IMR-90 (cell line): ENCODE measurements around the gene BMERB1. TPM values are rescaled to one million over a fixed set of nuclear protein-coding genes. Genes with fewer than 3 reads are reported as not detected.

Experiments used
- ATAC-seq: fragments of 200-7000 bp; cut with Tn5 transposase; 2 replicates; pipeline ENCODE4 v1.9.1; 2020; ENCODE audit warnings: low read depth, mild to moderate bottlenecking, moderate library complexity
- BruUV-seq: library from RNA; stranded (reverse); fragments of 400-500 nt; replicated peaks from 2 replicates; lab custom pipeline; 2021; lab: Mats Ljungman, UMichigan
- CTCF ChIA-PET: fragments of 300-600 bp; formaldehyde crosslinking; extraction: SDS; loops from one replicate; lab custom pipeline; 2021; ENCODE audit warnings: antibody characterized with exemption; lab: Yijun Ruan, JAX
- POLR2A ChIA-PET: fragments of 300-600 bp; sonication (Branson Sonifier 250); formaldehyde crosslinking; loops from one replicate; lab custom pipeline; 2022; ENCODE audit warnings: antibody characterized with exemption; ENCODE audit not compliant: unreplicated experiment; lab: Charles Lee
- DNase-seq: peaks from one replicate; pipeline ENCODE4 v3.0.0; 2013
- H2AFZ ChIP-seq: replicated peaks from 2 replicates; pipeline ENCODE3; 2013; ENCODE audit warnings: low read length, mild to moderate bottlenecking; ENCODE audit not compliant: poor library complexity
- H2AK5ac ChIP-seq: 2 replicates; pipeline ENCODE4 v1.6.1; 2013; ENCODE audit warnings: low read depth, low read length, inconsistent platforms
- H2AK9ac ChIP-seq: replicated peaks from 2 replicates; pipeline ENCODE3; 2013; ENCODE audit warnings: mild to moderate bottlenecking, low read depth, low read length, moderate library complexity; ENCODE audit not compliant: poor library complexity
- H2BK120ac ChIP-seq: 2 replicates; pipeline ENCODE4 v1.6.1; 2013; ENCODE audit warnings: low read depth, low read length, inconsistent platforms
- H2BK15ac ChIP-seq: 3 replicates; pipeline ENCODE4 v1.6.1; 2013; ENCODE audit warnings: low read depth, low read length, inconsistent platforms
- H2BK20ac ChIP-seq: 2 replicates; pipeline ENCODE4 v1.6.1; 2013; ENCODE audit warnings: low read depth, mild to moderate bottlenecking, inconsistent platforms, low read length, moderate library complexity
- H2BK5ac ChIP-seq: 2 replicates; pipeline ENCODE4 v1.6.1; 2013; ENCODE audit warnings: mild to moderate bottlenecking, low read depth, low read length, inconsistent platforms; ENCODE audit not compliant: poor library complexity, severe bottlenecking
- H3K14ac ChIP-seq: replicated peaks from 2 replicates; pipeline ENCODE4 v1.6.1; 2013; ENCODE audit warnings: low read depth, low read length, inconsistent platforms
- H3K18ac ChIP-seq: 2 replicates; pipeline ENCODE4 v1.6.1; 2013; ENCODE audit warnings: low read depth, low read length, control low read depth
- H3K23ac ChIP-seq: 2 replicates; pipeline ENCODE4 v1.6.1; 2013; ENCODE audit warnings: low read depth, low read length, inconsistent platforms
- H3K27ac ChIP-seq: 2 replicates; pipeline ENCODE4 v1.5.1; 2013; ENCODE audit warnings: mild to moderate bottlenecking, control low read depth, low read length; ENCODE audit not compliant: insufficient read depth
- H3K27me3 ChIP-seq: 2 replicates; pipeline ENCODE4 v1.6.1; 2013; ENCODE audit warnings: low read length; ENCODE audit not compliant: control insufficient read depth, insufficient read depth
- H3K36me3 ChIP-seq: 2 replicates; pipeline ENCODE4 v1.6.1; 2013; ENCODE audit warnings: low read length, mixed read lengths; ENCODE audit not compliant: control insufficient read depth, insufficient read depth
- H3K4ac ChIP-seq: 2 replicates; pipeline ENCODE4 v1.6.1; 2013; ENCODE audit warnings: low read depth, low read length, inconsistent platforms
- H3K4me1 ChIP-seq: 2 replicates; pipeline ENCODE4 v1.6.1; 2013; ENCODE audit warnings: low read length, mixed read lengths; ENCODE audit not compliant: control insufficient read depth, insufficient read depth
- H3K4me2 ChIP-seq: 2 replicates; pipeline ENCODE4 v1.6.1; 2013; ENCODE audit warnings: low read depth, mild to moderate bottlenecking, control low read depth, low read length, moderate library complexity
- H3K4me3 ChIP-seq: 2 replicates; pipeline ENCODE4 v1.5.1; 2013; ENCODE audit warnings: low read depth, mild to moderate bottlenecking, control low read depth, low read length, moderate library complexity; ENCODE audit not compliant: insufficient read depth
- H3K56ac ChIP-seq: 2 replicates; pipeline ENCODE4 v1.6.1; 2013; ENCODE audit warnings: low read length, inconsistent platforms; ENCODE audit not compliant: insufficient read depth; ENCODE audit errors: extremely low read depth
- H3K79me1 ChIP-seq, 2 experiments: 2 replicates each; pipeline ENCODE4 v1.6.1; 2013; ENCODE audit warnings: low read length in 2 of 2, inconsistent platforms in 1 of 2, low read depth in 1 of 2
- H3K9ac ChIP-seq: 2 replicates; pipeline ENCODE4 v1.6.1; 2013; ENCODE audit warnings: low read depth, low read length, control low read depth
- H3K9me1 ChIP-seq: 2 replicates; pipeline ENCODE4 v1.6.1; 2013; ENCODE audit warnings: low read length, inconsistent platforms; ENCODE audit not compliant: insufficient read depth
- H3K9me3 ChIP-seq: 2 replicates; pipeline ENCODE4 v1.6.1; 2013; ENCODE audit warnings: low read length; ENCODE audit not compliant: control insufficient read depth, insufficient read depth
- H4K20me1 ChIP-seq: 2 replicates; pipeline ENCODE4 v1.6.1; 2013; ENCODE audit warnings: low read length, inconsistent platforms; ENCODE audit not compliant: insufficient read depth
- H4K5ac ChIP-seq: 2 replicates; pipeline ENCODE4 v1.6.1; 2013; ENCODE audit warnings: mild to moderate bottlenecking, low read depth, low read length, control low read depth
- H4K8ac ChIP-seq, 2 experiments: 2 replicates each; pipeline ENCODE4 v1.6.1; 2013; ENCODE audit warnings: low read depth in 2 of 2, low read length in 2 of 2, control low read depth in 1 of 2, inconsistent platforms in 1 of 2
- H4K91ac ChIP-seq: 2 replicates; pipeline ENCODE4 v1.6.1; 2013; ENCODE audit warnings: low read depth, low read length, inconsistent platforms; ENCODE audit not compliant: insufficient read depth
- CHD1 ChIP-seq: IDR thresholded peaks from 2 replicates; pipeline ENCODE4 v1.6.1; 2012; ENCODE audit warnings: low read depth, low read length, improper control_type of control experiment
- NFE2L2 ChIP-seq: fragments of 150-350 bp; IDR thresholded peaks from 2 replicates; pipeline ENCODE4 v1.6.1; 2016; ENCODE audit warnings: low read depth, mild to moderate bottlenecking, low read length
- WGBS, 2 experiments: methylation state at CpG; one replicate each; pipeline versions ENCODE4 v1.1.5 to v1.1.7; 2013; ENCODE audit warnings: missing lambda C conversion rate in 2 of 2; ENCODE audit not compliant: insufficient read length in 1 of 2; ENCODE audit errors: extremely low coverage in 2 of 2; 5-methylcytosine and 5-hydroxymethylcytosine counted together
- dilution Hi-C: fragments of 300-500 bp; cut with HindIII; formaldehyde crosslinking; loops from one replicate; pipeline ENCODE4 v1.14.3; 2018; ENCODE audit warnings: low sequenced_read_pairs; ENCODE audit not compliant: unreplicated experiment
- in situ Hi-C: fragments of 300-500 bp; cut with MboI; formaldehyde crosslinking; loops from 3 replicates; pipeline ENCODE4 v1.14.3; 2019; ENCODE audit warnings: low sequenced_read_pairs, inconsistent platforms, mixed read lengths
- intact Hi-C: fragments of 100-400 bp; cut with micrococcal nuclease; formaldehyde crosslinking; loops from 2 replicates; pipeline ENCODE4 v1.10.0; 2022
- polyA plus RNA-seq, 3 experiments: library from polyadenylated mRNA; depleted of rRNA; stranded (reverse); fragments of >200 nt; gene quantifications; 2 replicates each; pipeline ENCODE4 v1.2.3, GENCODE V29; 2012; ENCODE audit warnings: low replicate concordance in 1 of 3
- total RNA-seq: library from RNA; depleted of rRNA; stranded (reverse); fragments of >200 nt; gene quantifications from 2 replicates; pipeline ENCODE4 v1.2.3, GENCODE V29; 2012
- TF ChIP-seq, protein P1 (sequence below): fragments of 150-350 bp; IDR thresholded peaks from 2 replicates; pipeline ENCODE4 v1.6.1; 2016; ENCODE audit warnings: low read depth, mild to moderate bottlenecking, low read length, moderate library complexity, borderline replicate concordance

The BMERB1 gene
- total and polyA plus RNA-seq, 2 of the 4 experiments (the other 2 are of a cell fraction): 22.6 to 32.9 TPM

DNA sequence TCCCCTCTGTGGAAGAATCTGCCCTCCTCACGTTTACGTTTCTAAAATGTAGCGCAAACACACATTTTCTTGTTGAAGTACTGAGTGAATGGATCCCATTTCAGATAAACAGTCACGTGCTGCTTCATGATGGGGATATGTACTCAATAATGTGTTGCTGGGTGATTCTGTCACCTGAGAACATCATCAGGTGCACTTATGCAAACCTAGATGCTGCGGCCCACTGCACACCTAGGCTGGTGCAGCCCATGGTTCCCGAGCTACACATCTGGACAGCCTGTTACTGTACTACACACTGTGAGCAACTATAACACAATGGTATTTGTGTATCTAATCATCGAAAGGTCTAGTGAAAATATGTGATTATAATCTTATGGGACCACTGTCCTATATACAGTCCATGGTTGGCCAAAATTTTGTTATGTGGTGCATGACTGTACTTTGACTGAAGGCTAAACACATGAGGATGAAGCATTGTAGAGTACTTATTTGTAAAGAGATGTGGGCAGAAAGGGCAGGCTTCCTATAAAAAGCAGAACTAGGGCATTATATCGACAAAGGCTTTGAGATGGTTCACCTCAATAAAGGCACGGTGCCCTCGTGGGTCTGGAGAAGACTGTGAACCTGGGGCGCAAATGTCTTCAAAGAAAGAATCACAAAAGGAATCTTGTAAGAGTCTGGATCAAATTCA is 182.2 kb downstream of the BMERB1 start:
- Histone ChIP-seq H3K4me2 (no peak overlapping the region), H4K8ac (no peak overlapping the region), H3K56ac (no peak overlapping the region), H3K23ac (no peak overlapping the region), H3K4me1 (peaks cover 9% of the 10 kb centered on the region), H2AK9ac (no peak overlapping the region), H3K79me1 (peaks cover 0 to 14% of the 10 kb centered on the region in 2 experiments; a peak in 2 of 4 replicates), H3K14ac (no peak overlapping the region), H2AFZ (no peak overlapping the region), H3K4ac (no peak overlapping the region), H4K20me1 (no peaks in the 10 kb centered on the region), H3K18ac (no peak overlapping the region), H2BK120ac (no peak overlapping the region), H3K36me3 (peaks cover 43% of the 10 kb centered on the region), H3K27ac (no peak overlapping the region), H3K9ac (no peak overlapping the region), H3K4me3 (no peak overlapping the region), H2BK15ac (no peak overlapping the region), H4K5ac (no peak overlapping the region), H3K27me3 (no peaks in the 10 kb centered on the region), H2BK20ac (no peak overlapping the region), H2BK5ac (no peak overlapping the region), H3K9me1 (peaks cover 24% of the 10 kb centered on the region), H4K91ac (no peak overlapping the region), H3K9me3 (no peaks in the 10 kb centered on the region), H2AK5ac (no peak overlapping the region)
- in situ Hi-C loops: no loop called here
- WGBS, 2 experiments: 79% methylated on average over 2 of the region's 11 CpGs; no CpG with 5 or more reads in 1 of the 2 experiments
- ATAC-seq (no peak), DNase-seq (no peak)
- POLR2A ChIA-PET: no interaction called here
- dilution Hi-C loops: no loop called here
- TF ChIP-seq NFE2L2 (no peak), CHD1 (no peak)
- TF ChIP-seq, protein P1, sequence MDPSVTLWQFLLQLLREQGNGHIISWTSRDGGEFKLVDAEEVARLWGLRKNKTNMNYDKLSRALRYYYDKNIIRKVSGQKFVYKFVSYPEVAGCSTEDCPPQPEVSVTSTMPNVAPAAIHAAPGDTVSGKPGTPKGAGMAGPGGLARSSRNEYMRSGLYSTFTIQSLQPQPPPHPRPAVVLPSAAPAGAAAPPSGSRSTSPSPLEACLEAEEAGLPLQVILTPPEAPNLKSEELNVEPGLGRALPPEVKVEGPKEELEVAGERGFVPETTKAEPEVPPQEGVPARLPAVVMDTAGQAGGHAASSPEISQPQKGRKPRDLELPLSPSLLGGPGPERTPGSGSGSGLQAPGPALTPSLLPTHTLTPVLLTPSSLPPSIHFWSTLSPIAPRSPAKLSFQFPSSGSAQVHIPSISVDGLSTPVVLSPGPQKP: no peak
- no TSS peak for BruUV-seq
- CTCF ChIA-PET: no interaction called here
- intact Hi-C loops: no loop called here
